OCI-LY1 (cell line): ENCODE results near the gene RPL38.

Experiments used
- H2AFZ ChIP-seq: fragments of 200-600 bp; sonication (generic), shearing (Covaris generic); 2 replicates; pipeline ENCODE4 v1.6.0; 2014; ENCODE audit warnings: antibody characterized with exemption, mild to moderate bottlenecking, low read length
- H3F3A ChIP-seq: fragments of 200-600 bp; sonication (generic), shearing (Covaris generic); 2 replicates; pipeline ENCODE4 v1.6.0; 2014; ENCODE audit warnings: mild to moderate bottlenecking, antibody characterized with exemption, low read length, moderate library complexity; ENCODE audit not compliant: insufficient read depth
- H3K27ac ChIP-seq: fragments of 200-600 bp; sonication (generic); 2 replicates; pipeline ENCODE4 v1.5.1; 2014; ENCODE audit warnings: low read length, mixed run types, mild to moderate bottlenecking, low read depth; ENCODE audit not compliant: poor library complexity, severe bottlenecking
- H3K27me3 ChIP-seq: fragments of 200-600 bp; sonication (generic); 2 replicates; pipeline ENCODE4 v1.6.0; 2014; ENCODE audit warnings: antibody characterized with exemption, mild to moderate bottlenecking, low read length, moderate library complexity; ENCODE audit not compliant: insufficient read depth
- H3K36me3 ChIP-seq: fragments of 200-600 bp; sonication (generic); 2 replicates; pipeline ENCODE4 v1.6.1; 2014; ENCODE audit warnings: mild to moderate bottlenecking, antibody characterized with exemption, low read length, moderate library complexity, mixed read lengths; ENCODE audit not compliant: insufficient read depth
- H3K4me1 ChIP-seq: fragments of 200-600 bp; sonication (generic); 2 replicates; pipeline ENCODE4 v1.5.1; 2014; ENCODE audit warnings: mild to moderate bottlenecking, low read length, moderate library complexity; ENCODE audit not compliant: insufficient read depth, severe bottlenecking
- H3K4me2 ChIP-seq: fragments of 200-600 bp; sonication (generic), shearing (Covaris generic); 2 replicates; pipeline ENCODE4 v1.6.1; 2014; ENCODE audit warnings: low read length
- H3K4me3 ChIP-seq: fragments of 200-600 bp; sonication (generic); 2 replicates; pipeline ENCODE4 v1.5.1; 2014; ENCODE audit warnings: low read length, low read depth, mild to moderate bottlenecking, mixed read lengths; ENCODE audit not compliant: poor library complexity, severe bottlenecking
- H3K79me2 ChIP-seq: fragments of 200-600 bp; shearing (Covaris generic); 2 replicates; pipeline ENCODE4 v1.6.1; 2016; ENCODE audit warnings: mixed run types, low read length, mixed read lengths; ENCODE audit not compliant: insufficient read depth
- H3K9ac ChIP-seq: fragments of 200-600 bp; sonication (generic), shearing (Covaris generic); 2 replicates; pipeline ENCODE4 v1.6.1; 2014; ENCODE audit warnings: mild to moderate bottlenecking, low read length, mixed read lengths
- H3K9me2 ChIP-seq: fragments of 200-600 bp; sonication (generic), shearing (Covaris generic); 2 replicates; pipeline ENCODE4 v1.6.1; 2014; ENCODE audit warnings: low read depth, mild to moderate bottlenecking, low read length, mixed read lengths
- H3K9me3 ChIP-seq: fragments of 200-600 bp; shearing (Covaris generic); 2 replicates; pipeline ENCODE4 v1.6.1; 2014; ENCODE audit warnings: low read length, mixed read lengths
- H4K20me1 ChIP-seq: fragments of 200-600 bp; sonication (generic), shearing (Covaris generic); 2 replicates; pipeline ENCODE4 v1.6.0; 2016; ENCODE audit warnings: mild to moderate bottlenecking, low read length; ENCODE audit not compliant: insufficient read depth
- EZH2 ChIP-seq: fragments of 200-600 bp; sonication (generic), shearing (Covaris generic); IDR thresholded peaks from 2 replicates; pipeline ENCODE4 v1.8.0; 2017; ENCODE audit warnings: borderline replicate concordance, mixed run types, mild to moderate bottlenecking, antibody characterized with exemption, low read length, moderate library complexity, mixed read lengths
- TF ChIP-seq, protein P1 (sequence below): fragments of 200-600 bp; sonication (generic), shearing (Covaris generic); IDR thresholded peaks from 2 replicates; pipeline ENCODE4 v1.5.1; 2017; ENCODE audit warnings: mild to moderate bottlenecking, antibody characterized with exemption, low read length, moderate library complexity, mixed read lengths

RPL38 gene

GRCh38 chr17:74244548-74244947 lies 41.1 kb downstream of the RPL38 start:
- Histone ChIP-seq H3K27me3 (peaks cover 4% of the 10 kb centered on the region; the same call in 1 of the 2 replicates), H3K27ac (no peak overlapping the region), H3K4me3 (no peak overlapping the region), H3K9me3 (no peaks in the 10 kb centered on the region), H3K9ac (no peak overlapping the region), H2AFZ (no peak overlapping the region), H3F3A (no peaks in the 10 kb centered on the region), H3K4me1 (no peaks in the 10 kb centered on the region), H3K9me2 (no peaks in the 10 kb centered on the region), H4K20me1 (no peaks in the 10 kb centered on the region), H3K4me2 (no peak overlapping the region), H3K79me2 (no peaks in the 10 kb centered on the region), H3K36me3 (no peaks in the 10 kb centered on the region; the same call in 1 of the 2 replicates)
- TF ChIP-seq, protein P1, sequence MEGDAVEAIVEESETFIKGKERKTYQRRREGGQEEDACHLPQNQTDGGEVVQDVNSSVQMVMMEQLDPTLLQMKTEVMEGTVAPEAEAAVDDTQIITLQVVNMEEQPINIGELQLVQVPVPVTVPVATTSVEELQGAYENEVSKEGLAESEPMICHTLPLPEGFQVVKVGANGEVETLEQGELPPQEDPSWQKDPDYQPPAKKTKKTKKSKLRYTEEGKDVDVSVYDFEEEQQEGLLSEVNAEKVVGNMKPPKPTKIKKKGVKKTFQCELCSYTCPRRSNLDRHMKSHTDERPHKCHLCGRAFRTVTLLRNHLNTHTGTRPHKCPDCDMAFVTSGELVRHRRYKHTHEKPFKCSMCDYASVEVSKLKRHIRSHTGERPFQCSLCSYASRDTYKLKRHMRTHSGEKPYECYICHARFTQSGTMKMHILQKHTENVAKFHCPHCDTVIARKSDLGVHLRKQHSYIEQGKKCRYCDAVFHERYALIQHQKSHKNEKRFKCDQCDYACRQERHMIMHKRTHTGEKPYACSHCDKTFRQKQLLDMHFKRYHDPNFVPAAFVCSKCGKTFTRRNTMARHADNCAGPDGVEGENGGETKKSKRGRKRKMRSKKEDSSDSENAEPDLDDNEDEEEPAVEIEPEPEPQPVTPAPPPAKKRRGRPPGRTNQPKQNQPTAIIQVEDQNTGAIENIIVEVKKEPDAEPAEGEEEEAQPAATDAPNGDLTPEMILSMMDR: no peak
- no peak for TF ChIP-seq EZH2

DNA sequence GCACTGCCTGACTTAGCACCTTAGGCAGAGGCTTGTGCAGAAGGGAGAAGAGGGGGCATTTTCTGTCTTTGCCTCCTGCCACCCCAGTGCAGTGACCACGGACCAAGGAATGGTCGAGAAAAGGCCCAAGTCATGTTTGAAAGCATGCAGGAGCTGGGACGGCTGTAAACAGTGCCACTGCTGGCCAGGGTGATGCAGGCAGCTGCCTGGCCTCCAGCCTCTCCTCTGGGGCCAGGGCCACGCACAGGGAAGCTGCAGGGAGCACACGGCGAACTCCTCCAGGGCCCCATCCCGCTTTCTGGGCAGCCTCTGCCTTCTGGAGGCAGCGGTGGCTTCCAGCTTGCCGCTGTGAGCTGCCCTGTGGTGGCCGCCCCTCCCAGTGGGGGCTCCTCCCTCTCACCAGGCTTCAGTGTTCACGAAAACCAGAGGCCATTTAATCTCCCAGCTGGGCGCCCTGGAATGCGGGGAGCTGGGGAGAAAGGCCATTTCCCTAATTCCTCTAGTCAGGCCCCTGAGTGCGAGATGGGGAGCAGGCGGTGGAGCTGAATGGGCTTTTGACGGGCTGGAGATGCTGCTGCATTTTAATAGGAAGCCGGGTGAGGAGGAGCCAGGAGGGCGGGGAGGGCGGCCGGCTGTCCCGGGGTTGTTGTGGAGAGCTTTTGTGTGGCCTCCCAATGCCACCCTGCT lies 41.8 kb downstream of the RPL38 start:
- H3K9ac ChIP-seq: no peak overlapping the region
- H3K4me3 ChIP-seq: no peak overlapping the region
- no peak overlapping the region for H2AFZ ChIP-seq
- H3K4me1 ChIP-seq: no peaks in the 10 kb centered on the region
- no peaks in the 10 kb centered on the region for H3K79me2 ChIP-seq
- H3K36me3 ChIP-seq: no peaks in the 10 kb centered on the region; the same call in 1 of the 2 replicates
- no peak overlapping the region for H3K27ac ChIP-seq
- no peak overlapping the region for H3K4me2 ChIP-seq
- no peaks in the 10 kb centered on the region for H4K20me1 ChIP-seq
- H3F3A ChIP-seq: no peaks in the 10 kb centered on the region
- H3K9me3 ChIP-seq: no peaks in the 10 kb centered on the region
- no peaks in the 10 kb centered on the region for H3K9me2 ChIP-seq
- TF ChIP-seq EZH2: no peak
- TF ChIP-seq, protein P1: no peak
- peaks cover 4% of the 10 kb centered on the region; the same call in 1 of the 2 replicates for H3K27me3 ChIP-seq

GRCh38 chr17:74245871-74246270 lies 42.4 kb downstream of the RPL38 start:
- Histone ChIP-seq H3K4me2 (no peak overlapping the region), H2AFZ (no peak overlapping the region), H3K36me3 (no peaks in the 10 kb centered on the region; the same call in 1 of the 2 replicates), H3K9me3 (no peaks in the 10 kb centered on the region), H3K4me3 (no peak overlapping the region), H3K27ac (no peak overlapping the region), H3K79me2 (no peaks in the 10 kb centered on the region), H3K9me2 (no peaks in the 10 kb centered on the region), H3K9ac (no peak overlapping the region), H3K27me3 (peaks cover 4% of the 10 kb centered on the region; the same call in 1 of the 2 replicates), H3F3A (no peaks in the 10 kb centered on the region), H4K20me1 (no peaks in the 10 kb centered on the region), H3K4me1 (no peaks in the 10 kb centered on the region)
- TF ChIP-seq, protein P1: no peak
- TF ChIP-seq EZH2: no peak
